Measurements from ENCODE around the gene B4GALNT4.

Gene B4GALNT4

GRCh38 chr11:370070-370941 is 1.0 kb downstream of the B4GALNT4 start:
- Histone ChIP-seq H3K36me3 (0 out of 2 replicates have a peak, but pooled peaks cover 5% of the 10 kb centered on the region), H3K27me3 (peaks cover 49% of the 10 kb centered on the region), H3K9me3 (no peaks in the 10 kb centered on the region), H3K4me2 (peak overlapping the region; percentile 59), H3K9ac (peak overlapping the region; percentile 53; the same call in 1 of the 2 replicates), H4K20me1 (peaks cover 10% of the 10 kb centered on the region; the same call in 1 of the 2 replicates), H3K4me1 (peaks cover 30% of the 10 kb centered on the region), H3K4me3 (peak overlapping the region; percentile 60), H3K27ac (no peak overlapping the region)
- TF ChIP-seq Cebpa-rat (IDR thresholded peaks at IDR 0.05): no peak

- peaks cover 10% of the 10 kb centered on the region; the same call in 1 of the 2 replicates for H4K20me1 ChIP-seq
- H3K4me2 ChIP-seq: peak overlapping the region; percentile 59
- H3K9ac ChIP-seq: 0 out of 2 replicates have a peak overlapping the region, but pooled peaks have one; percentile 24
- peaks cover 6% of the 10 kb centered on the region; the same call in 1 of the 2 replicates for H3K9me3 ChIP-seq
- no peak for TF ChIP-seq Cebpa-rat (IDR thresholded peaks at IDR 0.05)
- peak overlapping the region; percentile 4; the same call in 1 of the 2 replicates for H3K27ac ChIP-seq
- H3K27me3 ChIP-seq: peaks cover 49% of the 10 kb centered on the region
- 0 out of 2 replicates have a peak, but pooled peaks cover 5% of the 10 kb centered on the region for H3K36me3 ChIP-seq
- peaks cover 30% of the 10 kb centered on the region for H3K4me1 ChIP-seq
- H3K4me3 ChIP-seq: no peak overlapping the region
Observed at GRCh38 chr11:371051-371450, 1.8 kb downstream of the B4GALNT4 start.

GRCh38 chr11:371716-372590 is 2.7 kb downstream of the B4GALNT4 start:
- peaks cover 10% of the 10 kb centered on the region; the same call in 1 of the 2 replicates for H4K20me1 ChIP-seq
- H3K9me3 ChIP-seq: peaks cover 6% of the 10 kb centered on the region; the same call in 1 of the 2 replicates
- no peak overlapping the region for H3K4me3 ChIP-seq
- H3K4me2 ChIP-seq: peak overlapping the region; percentile 59; the same call in 1 of the 2 replicates
- H3K36me3 ChIP-seq: 0 out of 2 replicates have a peak, but pooled peaks cover 5% of the 10 kb centered on the region
- peaks cover 45% of the 10 kb centered on the region for H3K27me3 ChIP-seq
- no peak for TF ChIP-seq Cebpa-rat (IDR thresholded peaks at IDR 0.05)
- no peak overlapping the region for H3K9ac ChIP-seq
- peaks cover 30% of the 10 kb centered on the region for H3K4me1 ChIP-seq
- H3K27ac ChIP-seq: no peak overlapping the region

DNA sequence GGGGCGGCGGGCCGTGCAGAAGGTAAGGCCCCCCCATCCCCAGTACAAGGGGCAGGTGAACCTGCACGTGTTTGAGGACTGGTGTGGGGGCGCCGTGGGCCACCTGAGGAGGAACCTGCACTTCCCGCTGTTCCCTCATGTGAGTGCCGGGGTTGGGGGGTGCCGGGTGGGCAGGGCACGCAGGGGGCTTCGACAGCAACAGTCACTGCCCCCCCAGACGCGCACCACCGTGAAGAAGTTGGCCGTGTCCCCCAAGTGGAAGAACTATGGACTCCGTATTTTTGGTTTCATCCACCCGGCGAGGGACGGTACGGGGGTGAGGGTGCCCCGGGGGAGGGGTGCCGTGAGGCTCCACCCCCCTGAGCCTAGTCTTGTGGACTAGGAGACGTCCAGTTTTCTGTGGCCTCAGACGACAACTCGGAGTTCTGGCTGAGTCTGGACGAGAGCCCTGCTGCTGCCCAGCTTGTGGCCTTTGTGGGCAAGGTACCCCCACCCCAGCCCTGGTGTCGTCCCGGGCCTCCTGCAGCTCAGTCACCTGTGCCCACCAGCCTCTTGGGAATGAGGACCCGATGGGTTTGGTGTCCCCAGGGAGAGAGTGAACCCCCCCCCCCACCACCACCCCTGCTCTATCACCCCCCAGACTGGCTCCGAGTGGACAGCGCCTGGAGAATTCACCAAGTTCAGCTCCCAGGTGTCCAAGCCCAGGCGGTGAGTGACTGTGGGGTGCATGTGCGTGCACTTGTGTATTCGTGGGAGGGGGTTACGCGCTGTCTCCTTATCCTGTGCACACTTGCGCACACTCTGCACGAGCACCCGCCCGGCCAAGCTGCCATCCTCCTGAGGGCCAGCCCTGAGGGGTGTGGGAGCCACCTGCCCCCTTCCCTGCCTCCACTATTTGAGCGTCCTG is 3.8 kb downstream of the B4GALNT4 start:
- H3K36me3 ChIP-seq: 0 out of 2 replicates have a peak, but pooled peaks cover 5% of the 10 kb centered on the region

GRCh38 chr11:373716-374551 is 4.6 kb downstream of the B4GALNT4 start:
- no peak for TF ChIP-seq Cebpa-rat (IDR thresholded peaks at IDR 0.05)
- peaks cover 21% of the 10 kb centered on the region for H3K4me1 ChIP-seq
- H3K27me3 ChIP-seq: peaks cover 26% of the 10 kb centered on the region
- no peak overlapping the region for H3K4me3 ChIP-seq
- H3K36me3 ChIP-seq: 0 out of 2 replicates have a peak, but pooled peaks cover 5% of the 10 kb centered on the region
- peaks cover 10% of the 10 kb centered on the region; the same call in 1 of the 2 replicates for H4K20me1 ChIP-seq
- H3K27ac ChIP-seq: no peak overlapping the region
- peaks cover 6% of the 10 kb centered on the region; the same call in 1 of the 2 replicates for H3K9me3 ChIP-seq
- H3K9ac ChIP-seq: no peak overlapping the region
- no peak overlapping the region for H3K4me2 ChIP-seq

More for the DNA sequence above, 3.8 kb downstream of the B4GALNT4 start:
- H3K27me3 ChIP-seq: peaks cover 34% of the 10 kb centered on the region
- H3K4me1 ChIP-seq: peaks cover 28% of the 10 kb centered on the region
- H3K9ac ChIP-seq: no peak overlapping the region
- H3K4me3 ChIP-seq: no peak overlapping the region
- no peak for TF ChIP-seq Cebpa-rat (IDR thresholded peaks at IDR 0.05)
- H3K4me2 ChIP-seq: no peak overlapping the region
- H3K9me3 ChIP-seq: peaks cover 6% of the 10 kb centered on the region; the same call in 1 of the 2 replicates
- H3K27ac ChIP-seq: no peak overlapping the region
- H4K20me1 ChIP-seq: peaks cover 10% of the 10 kb centered on the region; the same call in 1 of the 2 replicates

DNA sequence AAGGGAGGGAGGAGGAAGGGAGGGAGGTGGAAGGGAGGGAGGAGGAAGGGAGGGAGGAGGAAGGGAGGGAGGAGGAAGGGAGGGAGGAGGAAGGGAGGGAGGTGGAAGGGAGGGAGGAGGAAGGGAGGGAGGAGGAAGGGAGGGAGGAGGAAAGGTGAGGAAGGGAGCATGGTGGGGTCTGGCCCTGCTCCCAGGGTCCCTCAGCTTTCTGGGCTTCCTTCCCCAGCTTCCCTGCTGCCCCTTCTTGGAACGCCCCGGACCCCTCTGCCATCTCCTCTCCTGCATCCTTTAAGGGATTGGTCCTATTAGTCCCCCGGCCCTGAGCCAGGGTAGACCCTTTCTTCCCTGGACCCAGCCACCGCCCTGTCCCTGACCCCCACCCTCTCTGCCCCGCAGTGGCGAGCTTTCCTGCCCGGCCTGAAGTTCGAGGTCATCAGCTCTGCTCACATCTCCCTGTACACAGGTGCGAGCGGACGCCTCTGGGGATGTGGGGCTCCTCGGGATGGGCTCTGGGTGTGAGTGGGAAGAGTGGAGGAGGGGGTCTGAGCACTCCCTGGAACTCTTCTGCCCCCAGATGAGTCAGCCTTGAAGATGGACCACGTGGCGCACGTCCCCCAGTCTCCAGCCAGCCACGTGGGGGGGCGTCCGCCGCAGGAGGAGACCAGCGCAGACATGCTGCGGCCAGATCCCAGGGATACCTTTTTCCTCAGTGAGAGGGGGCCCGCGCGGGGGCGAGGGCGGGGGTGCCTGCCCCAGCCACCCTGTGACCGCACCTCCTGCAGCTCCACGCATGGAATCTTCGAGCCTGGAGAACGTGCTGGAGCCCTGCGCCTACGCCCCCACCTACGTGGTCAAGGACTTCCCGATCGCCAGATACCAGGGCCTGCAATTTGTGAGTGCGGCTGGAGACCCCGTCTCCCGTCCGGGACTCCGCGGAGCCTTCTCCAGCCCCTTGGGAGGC is 6.0 kb downstream of the B4GALNT4 start:
- Histone ChIP-seq H3K4me2 (no peak overlapping the region), H4K20me1 (peaks cover 10% of the 10 kb centered on the region; the same call in 1 of the 2 replicates), H3K27ac (no peak overlapping the region), H3K9me3 (peaks cover 18% of the 10 kb centered on the region), H3K36me3 (0 out of 2 replicates have a peak, but pooled peaks cover 5% of the 10 kb centered on the region), H3K27me3 (peaks cover 19% of the 10 kb centered on the region), H3K4me3 (no peak overlapping the region), H3K4me1 (peaks cover 17% of the 10 kb centered on the region), H3K9ac (no peak overlapping the region)
- TF ChIP-seq Cebpa-rat (IDR thresholded peaks at IDR 0.05): no peak

GRCh38 chr11:376531-377173 is 7.4 kb downstream of the B4GALNT4 start:
- Histone ChIP-seq H3K27ac (no peak overlapping the region), H3K4me2 (no peak overlapping the region), H3K36me3 (0 out of 2 replicates have a peak, but pooled peaks cover 5% of the 10 kb centered on the region), H3K4me1 (peaks cover 13% of the 10 kb centered on the region), H3K9ac (no peak overlapping the region), H3K27me3 (peaks cover 6% of the 10 kb centered on the region; the same call in 1 of the 2 replicates), H3K9me3 (peaks cover 19% of the 10 kb centered on the region), H3K4me3 (no peak overlapping the region), H4K20me1 (0 out of 2 replicates have a peak, but pooled peaks cover 1% of the 10 kb centered on the region)
- no peak for TF ChIP-seq Cebpa-rat (IDR thresholded peaks at IDR 0.05)
